ENCODE data around the gene ATP1A3.

ATP1A3 gene

GRCh38 chr19:41919948-41920712, 73.9 kb downstream of the ATP1A3 start:
- TF ChIP-seq, protein P1, sequence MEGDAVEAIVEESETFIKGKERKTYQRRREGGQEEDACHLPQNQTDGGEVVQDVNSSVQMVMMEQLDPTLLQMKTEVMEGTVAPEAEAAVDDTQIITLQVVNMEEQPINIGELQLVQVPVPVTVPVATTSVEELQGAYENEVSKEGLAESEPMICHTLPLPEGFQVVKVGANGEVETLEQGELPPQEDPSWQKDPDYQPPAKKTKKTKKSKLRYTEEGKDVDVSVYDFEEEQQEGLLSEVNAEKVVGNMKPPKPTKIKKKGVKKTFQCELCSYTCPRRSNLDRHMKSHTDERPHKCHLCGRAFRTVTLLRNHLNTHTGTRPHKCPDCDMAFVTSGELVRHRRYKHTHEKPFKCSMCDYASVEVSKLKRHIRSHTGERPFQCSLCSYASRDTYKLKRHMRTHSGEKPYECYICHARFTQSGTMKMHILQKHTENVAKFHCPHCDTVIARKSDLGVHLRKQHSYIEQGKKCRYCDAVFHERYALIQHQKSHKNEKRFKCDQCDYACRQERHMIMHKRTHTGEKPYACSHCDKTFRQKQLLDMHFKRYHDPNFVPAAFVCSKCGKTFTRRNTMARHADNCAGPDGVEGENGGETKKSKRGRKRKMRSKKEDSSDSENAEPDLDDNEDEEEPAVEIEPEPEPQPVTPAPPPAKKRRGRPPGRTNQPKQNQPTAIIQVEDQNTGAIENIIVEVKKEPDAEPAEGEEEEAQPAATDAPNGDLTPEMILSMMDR (IDR thresholded peaks at IDR 0.05; ENCODE audit: unreplicated experiment in 3 of 3): no peak
- Mint-ChIP-seq H3K4me1 (no peaks in the 10 kb centered on the region), H3K27me3 (ENCODE audit: low read depth) (no peaks in the 10 kb centered on the region), H3K27ac (no peak overlapping the region), H3K4me3 (no peak overlapping the region), H3K9me3 (no peaks in the 10 kb centered on the region), H3K36me3 (ENCODE audit: low read depth) (no peaks in the 10 kb centered on the region)

DNA sequence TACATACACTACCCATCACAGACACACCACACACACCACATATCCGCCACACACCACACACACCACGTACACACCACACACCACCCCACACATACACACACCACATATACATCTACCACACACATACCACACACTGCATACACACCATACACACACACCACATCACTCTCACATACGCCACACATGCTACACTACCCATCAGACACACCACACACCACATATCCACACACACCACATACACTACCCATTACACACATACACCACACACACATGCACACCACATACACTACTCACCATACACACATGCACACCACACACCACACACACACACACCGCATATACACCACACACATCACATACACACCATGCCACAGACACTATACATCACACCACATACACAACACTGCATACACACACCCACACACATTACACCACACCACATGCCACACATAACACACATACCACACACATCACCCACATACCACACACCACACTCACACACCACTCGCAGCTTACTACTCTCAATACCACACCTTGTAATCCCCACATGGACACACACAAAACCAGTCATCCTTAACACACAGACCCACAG, 75.3 kb downstream of the ATP1A3 start:
- Mint-ChIP-seq H3K27me3 (ENCODE audit: low read depth) (peaks cover 8% of the 10 kb centered on the region), H3K9me3 (no peaks in the 10 kb centered on the region), H3K36me3 (ENCODE audit: low read depth) (no peaks in the 10 kb centered on the region), H3K27ac (no peak overlapping the region), H3K4me3 (no peak overlapping the region), H3K4me1 (no peaks in the 10 kb centered on the region)
- TF ChIP-seq, protein P1 (IDR thresholded peaks at IDR 0.05; ENCODE audit: unreplicated experiment in 3 of 3): no peak

- H3K27ac Mint-ChIP-seq: no peak overlapping the region
- H3K4me3 Mint-ChIP-seq: no peak overlapping the region
- peaks cover 15% of the 10 kb centered on the region for H3K27me3 Mint-ChIP-seq (ENCODE audit: low read depth)
- H3K9me3 Mint-ChIP-seq: no peaks in the 10 kb centered on the region
- H3K4me1 Mint-ChIP-seq: no peaks in the 10 kb centered on the region
- TF ChIP-seq, protein P1 (IDR thresholded peaks at IDR 0.05; ENCODE audit: unreplicated experiment in 3 of 3): no peak
- H3K36me3 Mint-ChIP-seq (ENCODE audit: low read depth): no peaks in the 10 kb centered on the region
These were observed 75.9 kb downstream of the ATP1A3 start for GRCh38 chr19:41918095-41918494.

GRCh38 chr19:41917676-41918075, 76.4 kb downstream of the ATP1A3 start:
- Mint-ChIP-seq H3K9me3 (no peaks in the 10 kb centered on the region), H3K4me1 (no peaks in the 10 kb centered on the region), H3K27ac (no peak overlapping the region), H3K36me3 (ENCODE audit: low read depth) (no peaks in the 10 kb centered on the region), H3K27me3 (ENCODE audit: low read depth) (peaks cover 19% of the 10 kb centered on the region), H3K4me3 (no peak overlapping the region)
- TF ChIP-seq, protein P1 (IDR thresholded peaks at IDR 0.05; ENCODE audit: unreplicated experiment in 3 of 3): no peak
